ENCODE data around the gene MCF2L. TPM values are rescaled to one million over a fixed set of nuclear protein-coding genes. Genes with fewer than 3 reads are reported as not detected.
"Not testable (repeated sequence)": the region's sequence is repeated elsewhere in the genome, so short reads cannot be mapped to it uniquely, and the experiment has no call there.

MCF2L gene
- total RNA-seq, 1 donor from 2014 or later: 115 TPM

DNA sequence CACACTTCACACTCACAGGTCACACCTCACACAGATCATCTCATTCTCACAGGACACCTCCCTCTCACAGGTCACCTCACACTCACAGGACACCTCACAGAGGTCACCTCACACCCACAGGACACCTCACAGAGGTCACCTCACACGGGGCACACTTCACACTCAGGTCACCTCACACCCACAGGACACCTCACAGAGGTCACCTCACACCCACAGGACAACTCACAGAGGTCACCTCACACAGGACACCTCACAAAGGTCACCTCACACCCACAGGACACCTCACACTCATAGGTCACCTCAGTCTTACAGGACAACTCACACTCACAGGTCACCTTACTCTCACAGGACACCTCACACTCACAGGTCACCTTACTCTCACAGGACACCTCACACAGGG is 143.5 kb downstream of the MCF2L start:
- not testable (repeated sequence) for DNase-seq (ENCODE audit: low spot score)

DNA sequence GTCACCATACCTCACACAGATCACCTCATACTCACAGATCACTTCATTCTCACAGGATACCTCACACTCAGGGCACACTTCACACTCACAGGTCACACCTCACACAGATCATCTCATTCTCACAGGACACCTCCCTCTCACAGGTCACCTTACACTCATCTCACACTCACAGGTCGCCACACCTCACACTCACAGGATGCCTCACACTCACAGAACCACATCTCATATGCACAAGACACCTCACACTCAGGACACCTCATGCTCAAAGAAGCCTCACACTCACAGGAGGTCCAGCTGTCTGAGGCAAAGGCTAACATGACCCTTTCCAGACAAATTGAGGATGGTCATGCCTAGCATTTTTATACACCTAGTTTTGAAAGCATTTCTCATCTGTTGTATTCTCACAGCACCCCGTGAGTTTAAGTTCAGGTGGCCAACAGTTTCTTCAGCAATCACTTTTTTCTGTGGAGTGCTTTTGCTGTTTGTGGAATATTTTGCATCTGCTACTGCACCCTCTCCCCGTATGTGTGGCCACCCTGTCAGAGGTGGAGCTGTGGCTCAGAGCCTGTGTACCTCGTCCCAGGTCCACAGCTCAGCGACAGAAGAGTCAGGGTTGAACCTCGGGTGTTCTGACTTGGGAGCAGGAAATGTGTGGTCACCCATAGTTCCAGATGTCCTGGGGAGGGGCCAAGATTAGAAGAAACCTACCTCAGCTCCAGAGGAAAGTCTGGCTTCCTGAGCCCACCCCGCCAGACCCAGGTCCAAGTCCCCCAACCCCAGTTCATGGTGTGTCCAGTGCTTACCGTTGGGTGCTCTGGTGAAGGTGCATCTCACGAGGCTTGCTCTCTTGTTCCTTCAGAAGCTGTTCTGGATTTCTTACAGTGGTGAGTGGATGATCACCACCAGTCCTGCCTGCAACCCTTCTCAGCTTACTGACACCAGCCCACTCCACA is 144.2 kb downstream of the MCF2L start:
- DNase-seq (ENCODE audit: low spot score): peak; percentile 9

DNA sequence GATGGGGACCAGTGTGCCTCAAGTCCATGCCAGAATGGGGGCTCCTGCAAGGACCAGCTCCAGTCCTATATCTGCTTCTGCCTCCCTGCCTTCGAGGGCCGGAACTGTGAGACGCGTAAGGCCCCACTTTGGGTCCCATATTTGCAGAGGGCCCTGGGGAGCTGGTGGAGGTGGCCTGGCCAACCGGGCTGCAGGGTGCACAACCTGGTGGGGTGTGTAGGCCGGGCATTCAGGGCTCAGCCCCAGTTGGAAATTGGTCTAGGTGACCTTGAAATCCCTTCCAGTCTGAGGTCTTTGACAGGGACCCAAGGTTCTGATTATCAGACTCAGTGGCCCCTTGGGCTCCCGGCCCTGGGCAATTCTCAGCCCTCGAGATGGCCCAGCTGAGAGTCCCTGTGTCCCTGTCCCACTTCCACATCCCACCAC is 144.8 kb downstream of the MCF2L start:
- peak; percentile 36 for DNase-seq (ENCODE audit: low spot score)

DNA sequence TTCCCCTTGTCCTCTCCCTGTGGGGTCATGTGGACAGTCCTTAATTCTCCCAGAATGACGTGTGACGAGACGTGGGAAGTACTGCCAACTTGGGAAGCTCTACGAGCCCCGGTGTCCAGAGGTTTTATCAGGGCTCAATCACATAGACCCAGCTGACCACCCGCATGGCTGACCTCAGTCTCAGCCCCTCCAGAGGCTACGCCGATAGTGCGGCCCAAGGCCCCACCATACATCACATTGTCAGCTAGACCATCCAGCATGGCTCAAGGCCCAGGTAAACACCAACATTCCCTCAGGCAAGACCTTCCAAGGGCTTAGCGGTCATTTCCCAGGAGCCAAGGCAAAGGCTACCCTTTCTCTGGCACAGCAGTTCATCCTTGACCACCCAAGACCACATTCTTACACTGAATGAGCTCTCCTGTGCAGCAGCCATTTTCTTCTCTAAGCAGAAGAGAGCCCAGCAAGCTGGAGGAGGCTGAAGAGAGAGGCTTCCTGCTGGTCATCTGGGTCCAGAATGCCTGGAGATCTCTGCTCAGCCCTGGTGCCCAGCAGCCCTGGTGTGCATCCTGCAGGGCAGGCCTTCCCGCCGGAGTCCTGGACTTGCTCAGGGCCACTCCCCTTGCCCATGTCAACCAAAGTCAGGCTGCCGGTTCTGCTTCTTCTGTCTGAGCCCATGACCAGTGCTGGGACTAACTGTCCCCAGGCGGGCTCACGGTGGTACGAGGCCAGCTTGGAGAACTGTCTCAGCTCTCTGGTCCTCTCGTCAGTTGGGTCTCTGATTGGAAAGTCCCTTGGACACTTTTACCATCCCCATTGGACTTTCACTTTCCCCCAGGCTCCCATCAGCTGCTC is 145.7 kb downstream of the MCF2L start:
- DNase-seq (ENCODE audit: low spot score): peak; percentile 27

DNA sequence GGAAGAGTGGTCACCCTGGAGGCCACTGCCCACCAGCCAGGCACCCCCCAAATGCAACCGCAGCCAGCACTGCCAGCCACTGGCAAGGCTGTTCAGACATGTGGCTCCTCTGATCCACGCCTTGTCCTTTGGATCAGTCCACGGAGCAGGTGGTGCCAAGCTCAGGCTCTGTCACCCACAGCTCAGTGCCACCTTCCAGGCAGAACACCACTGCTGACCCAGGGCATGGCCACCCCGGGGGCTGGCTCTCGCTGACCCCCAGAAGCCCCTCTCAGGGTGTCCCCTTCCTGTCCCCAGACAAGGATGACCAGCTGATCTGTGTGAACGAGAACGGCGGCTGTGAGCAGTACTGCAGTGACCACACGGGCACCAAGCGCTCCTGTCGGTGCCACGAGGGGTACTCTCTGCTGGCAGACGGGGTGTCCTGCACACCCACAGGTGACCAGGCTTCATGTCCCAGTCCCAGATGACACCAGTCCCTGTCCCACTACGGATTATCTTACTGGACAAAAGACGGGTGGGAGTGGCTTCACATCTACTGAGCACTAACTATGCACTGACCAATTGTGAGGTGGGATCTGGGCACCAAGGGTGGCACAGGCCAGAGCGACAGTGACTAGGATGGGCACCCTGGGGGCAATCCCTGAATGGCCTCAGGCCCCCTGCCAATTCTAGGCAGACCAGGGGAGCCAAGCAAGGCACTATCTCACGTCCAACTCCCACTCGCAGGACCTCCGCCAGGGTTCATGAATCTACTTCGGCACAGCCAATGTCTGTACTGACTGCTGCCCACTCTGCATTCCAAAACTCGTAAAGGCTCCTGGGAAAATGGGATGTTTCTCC is 146.6 kb downstream of the MCF2L start:
- no peak for DNase-seq (ENCODE audit: low spot score)

DNA sequence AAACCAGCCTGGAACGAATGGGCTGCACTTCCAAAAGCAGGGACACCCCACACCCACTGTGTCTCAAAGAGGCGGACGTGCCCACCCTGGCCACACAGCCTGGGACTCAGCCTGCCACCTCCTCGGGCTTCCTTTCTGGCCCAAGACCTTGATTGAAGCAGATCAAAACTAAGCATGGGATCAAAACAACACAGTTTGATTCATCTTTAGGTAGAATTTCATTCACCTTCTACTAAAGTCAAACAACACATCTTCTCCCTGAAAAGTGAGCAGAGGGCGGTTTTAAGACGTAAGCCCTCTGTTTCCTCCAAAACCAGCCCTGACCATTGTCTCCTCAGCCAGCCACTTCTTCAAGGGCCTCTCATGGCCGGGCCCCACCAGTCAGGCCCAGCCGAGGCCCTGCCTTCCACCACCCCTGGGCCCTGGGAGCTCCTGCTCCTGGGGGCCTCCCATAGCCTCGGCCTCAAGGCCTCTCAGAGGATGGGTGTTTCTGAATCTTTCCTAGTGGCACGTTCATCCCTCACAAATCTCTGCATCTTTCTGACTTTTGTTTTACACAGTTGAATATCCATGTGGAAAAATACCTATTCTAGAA is 147.3 kb downstream of the MCF2L start:
- no peak for DNase-seq (ENCODE audit: low spot score)

DNA sequence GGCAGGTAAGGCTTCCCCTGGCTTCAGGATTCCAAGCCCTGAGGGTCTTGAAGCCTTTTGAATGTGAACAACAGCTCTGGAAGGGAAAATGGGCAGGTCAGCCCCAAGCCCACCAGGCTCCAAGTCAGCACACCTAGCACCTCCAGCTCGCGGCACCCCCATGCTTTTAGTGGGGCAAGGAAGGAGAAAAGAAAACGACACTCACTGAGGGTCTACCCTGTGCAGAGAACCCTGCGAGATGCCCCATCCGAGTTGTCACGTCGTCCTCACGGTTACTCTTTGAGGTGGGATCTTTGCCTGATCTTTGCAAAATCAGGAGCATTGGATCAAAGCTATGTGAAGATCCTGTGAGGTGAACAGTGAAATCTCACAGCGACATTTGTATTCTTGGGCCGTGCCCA is 147.9 kb downstream of the MCF2L start:
- no peak for DNase-seq (ENCODE audit: low spot score)

DNA sequence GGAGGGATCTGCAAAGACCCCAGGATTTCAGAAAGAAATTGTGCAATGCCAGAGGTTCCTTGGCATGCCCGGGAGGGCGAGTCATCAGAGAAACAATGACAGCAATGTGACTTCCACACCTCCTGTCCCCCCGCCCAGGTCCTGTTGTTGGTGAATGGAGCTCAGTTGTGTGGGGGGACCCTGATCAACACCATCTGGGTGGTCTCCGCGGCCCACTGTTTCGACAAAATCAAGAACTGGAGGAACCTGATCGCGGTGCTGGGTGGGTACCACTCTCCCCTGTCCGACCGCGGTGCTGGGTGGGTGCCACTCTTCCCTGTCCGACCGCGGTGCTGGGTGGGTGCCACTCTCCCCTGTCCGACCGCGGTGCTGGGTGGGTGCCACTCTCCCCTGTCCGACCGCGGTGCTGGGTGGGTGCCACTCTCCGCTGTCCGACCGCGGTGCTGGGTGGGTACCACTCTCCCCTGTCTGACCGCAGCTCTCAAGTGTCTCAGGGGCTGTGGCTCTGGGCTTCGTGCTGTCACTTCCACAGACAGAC is 148.4 kb downstream of the MCF2L start:
- no peak for DNase-seq (ENCODE audit: low spot score)

DNA sequence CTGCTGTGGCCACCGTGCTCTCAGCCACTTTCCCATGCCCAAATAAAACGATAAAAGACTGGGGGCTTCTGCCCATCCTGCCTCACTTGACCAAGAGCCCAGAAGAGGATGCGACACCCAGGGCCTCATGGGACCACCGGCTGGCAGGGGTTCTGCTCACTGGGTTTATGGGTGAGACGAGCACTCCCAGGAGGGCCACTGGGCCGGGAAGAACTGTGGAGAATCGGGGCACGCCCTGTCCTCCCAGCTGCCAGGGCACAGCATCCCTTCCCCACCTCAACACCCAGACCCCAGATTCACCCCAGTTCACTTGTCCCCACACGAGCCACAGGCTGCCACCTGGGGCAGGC is 148.9 kb downstream of the MCF2L start:
- no peak for DNase-seq (ENCODE audit: low spot score)

DNA sequence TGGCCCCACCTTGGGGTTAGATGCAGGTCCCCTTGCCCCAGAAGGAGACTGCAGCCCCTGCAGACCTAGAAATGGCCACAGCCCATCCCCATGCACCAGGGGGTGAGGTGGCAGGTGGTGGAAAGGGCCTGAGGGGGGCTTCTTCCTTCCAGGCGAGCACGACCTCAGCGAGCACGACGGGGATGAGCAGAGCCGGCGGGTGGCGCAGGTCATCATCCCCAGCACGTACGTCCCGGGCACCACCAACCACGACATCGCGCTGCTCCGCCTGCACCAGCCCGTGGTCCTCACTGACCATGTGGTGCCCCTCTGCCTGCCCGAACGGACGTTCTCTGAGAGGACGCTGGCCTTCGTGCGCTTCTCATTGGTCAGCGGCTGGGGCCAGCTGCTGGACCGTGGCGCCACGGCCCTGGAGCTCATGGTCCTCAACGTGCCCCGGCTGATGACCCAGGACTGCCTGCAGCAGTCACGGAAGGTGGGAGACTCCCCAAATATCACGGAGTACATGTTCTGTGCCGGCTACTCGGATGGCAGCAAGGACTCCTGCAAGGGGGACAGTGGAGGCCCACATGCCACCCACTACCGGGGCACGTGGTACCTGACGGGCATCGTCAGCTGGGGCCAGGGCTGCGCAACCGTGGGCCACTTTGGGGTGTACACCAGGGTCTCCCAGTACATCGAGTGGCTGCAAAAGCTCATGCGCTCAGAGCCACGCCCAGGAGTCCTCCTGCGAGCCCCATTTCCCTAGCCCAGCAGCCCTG is 149.4 kb downstream of the MCF2L start:
- DNase-seq (ENCODE audit: low spot score): no peak

DNA sequence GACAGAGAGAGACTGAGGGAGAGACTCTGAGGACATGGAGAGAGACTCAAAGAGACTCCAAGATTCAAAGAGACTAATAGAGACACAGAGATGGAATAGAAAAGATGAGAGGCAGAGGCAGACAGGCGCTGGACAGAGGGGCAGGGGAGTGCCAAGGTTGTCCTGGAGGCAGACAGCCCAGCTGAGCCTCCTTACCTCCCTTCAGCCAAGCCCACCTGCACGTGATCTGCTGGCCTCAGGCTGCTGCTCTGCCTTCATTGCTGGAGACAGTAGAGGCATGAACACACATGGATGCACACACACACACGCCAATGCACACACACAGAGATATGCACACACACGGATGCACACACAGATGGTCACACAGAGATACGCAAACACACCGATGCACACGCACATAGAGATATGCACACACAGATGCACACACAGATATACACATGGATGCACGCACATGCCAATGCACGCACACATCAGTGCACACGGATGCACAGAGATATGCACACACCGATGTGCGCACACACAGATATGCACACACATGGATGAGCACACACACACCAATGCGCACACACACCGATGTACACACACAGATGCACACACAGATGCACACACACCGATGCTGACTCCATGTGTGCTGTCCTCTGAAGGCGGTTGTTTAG is 150.3 kb downstream of the MCF2L start:
- DNase-seq (ENCODE audit: low spot score): no peak

DNA sequence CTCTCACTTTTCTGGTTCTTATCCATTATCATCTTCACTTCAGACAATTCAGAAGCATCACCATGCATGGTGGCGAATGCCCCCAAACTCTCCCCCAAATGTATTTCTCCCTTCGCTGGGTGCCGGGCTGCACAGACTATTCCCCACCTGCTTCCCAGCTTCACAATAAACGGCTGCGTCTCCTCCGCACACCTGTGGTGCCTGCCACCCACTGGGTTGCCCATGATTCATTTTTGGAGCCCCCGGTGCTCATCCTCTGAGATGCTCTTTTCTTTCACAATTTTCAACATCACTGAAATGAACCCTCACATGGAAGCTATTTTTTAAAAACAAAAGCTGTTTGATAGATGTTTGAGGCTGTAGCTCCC is 150.8 kb downstream of the MCF2L start:
- no peak for DNase-seq (ENCODE audit: low spot score)

DNA sequence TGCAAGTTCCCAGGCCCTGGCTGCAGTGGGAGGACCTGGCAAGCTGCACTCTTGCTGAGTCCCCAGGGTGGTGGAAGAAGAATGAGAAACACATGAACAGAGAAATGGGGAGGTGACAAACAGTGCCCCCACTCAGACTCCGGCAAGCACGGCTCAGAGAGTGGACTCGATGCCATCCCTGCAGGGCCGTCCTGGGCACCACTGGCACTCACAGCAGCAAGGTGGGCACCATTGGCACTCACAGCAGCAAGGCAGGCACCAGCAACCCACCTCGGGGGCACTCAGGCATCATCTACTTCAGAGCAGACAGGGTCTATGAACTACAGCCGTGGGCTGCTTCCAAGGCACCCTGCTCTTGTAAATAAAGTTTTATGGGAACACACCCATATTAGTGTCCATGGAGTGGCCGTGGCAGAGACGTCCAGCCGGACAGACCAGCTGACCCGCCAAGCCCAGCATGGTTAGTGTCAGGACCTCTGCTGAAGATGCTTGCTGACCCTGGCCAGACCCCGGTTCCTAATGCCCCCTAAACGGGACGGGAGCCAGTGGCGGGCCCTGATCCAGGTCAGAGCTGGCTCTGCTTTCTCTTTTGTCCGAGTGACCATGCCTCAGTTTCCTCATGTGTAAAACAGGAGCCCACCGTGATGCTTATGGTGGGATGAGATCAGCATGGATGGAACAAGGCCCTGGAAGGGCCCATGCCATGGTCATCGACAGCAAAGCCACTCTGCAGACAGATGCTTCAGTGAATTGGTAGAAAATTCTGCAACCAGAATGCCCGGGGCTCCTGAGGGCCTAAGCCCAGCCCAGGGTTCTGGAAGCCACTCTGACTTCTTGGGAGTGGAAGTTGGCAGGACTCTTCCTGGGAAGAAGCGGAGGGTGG is 151.5 kb downstream of the MCF2L start:
- DNase-seq (ENCODE audit: low spot score): no peak

DNA sequence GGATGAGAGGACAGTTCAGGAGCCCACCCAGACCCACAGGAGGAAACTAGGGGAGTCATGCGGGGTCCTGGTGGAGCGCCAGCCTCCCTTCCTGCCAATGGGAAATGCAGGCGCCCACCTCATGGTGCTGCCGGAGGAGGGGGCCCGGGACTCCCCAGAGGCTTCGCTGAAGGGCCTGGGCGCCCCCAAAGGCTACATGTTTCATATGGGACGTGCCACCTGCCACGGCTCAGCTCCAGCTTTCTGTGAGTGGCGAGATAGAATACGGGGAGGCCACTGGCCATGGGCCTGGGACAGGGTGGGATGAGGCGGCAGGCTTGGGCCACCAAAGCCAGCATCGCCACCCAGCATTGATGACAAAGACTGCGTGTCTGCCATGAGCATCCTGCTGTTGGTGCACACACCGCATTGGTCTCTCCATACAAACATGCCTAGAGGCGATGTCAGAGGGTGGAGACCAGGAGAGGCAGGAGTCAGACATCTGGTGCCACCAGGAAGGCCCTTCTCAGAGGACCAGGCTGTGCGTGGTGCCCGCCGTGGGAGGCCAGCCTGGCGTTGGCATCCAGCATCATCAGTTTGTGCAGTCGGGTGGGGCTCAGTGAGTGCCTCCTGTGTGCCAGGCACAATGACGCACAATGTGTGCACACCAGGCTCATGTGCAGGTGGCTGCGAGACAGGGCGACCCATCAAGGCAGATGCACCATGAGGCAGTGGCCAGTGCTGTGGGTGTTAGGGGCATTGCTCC is 152.3 kb downstream of the MCF2L start:
- DNase-seq (ENCODE audit: low spot score): no peak

DNA sequence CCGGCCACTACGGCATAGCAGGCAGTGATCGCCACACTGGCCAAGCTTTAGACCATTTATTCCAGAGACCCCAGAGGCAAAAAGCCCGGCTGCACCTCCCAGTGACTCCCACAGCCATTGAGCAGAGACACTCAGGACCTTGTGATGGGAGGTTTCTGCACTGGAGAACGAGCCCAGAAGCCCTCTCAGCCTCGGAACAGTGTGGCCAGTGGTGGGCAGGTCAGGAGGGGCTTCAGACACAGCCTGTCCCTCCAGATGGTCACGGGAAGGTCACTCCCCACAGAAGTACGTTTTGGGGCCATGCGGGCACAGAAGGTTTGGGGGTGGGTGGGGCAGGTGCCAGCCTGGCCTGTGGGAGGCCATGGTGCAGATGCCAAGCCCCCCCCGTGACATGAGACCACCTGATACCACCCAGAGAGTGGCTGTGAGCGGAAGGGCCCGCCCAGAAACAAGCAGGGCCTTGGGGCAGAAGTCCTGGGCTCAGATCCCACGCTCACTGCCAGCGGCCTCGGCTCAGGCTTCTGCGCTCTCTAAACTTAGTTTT is 153.0 kb downstream of the MCF2L start:
- DNase-seq (ENCODE audit: low spot score): no peak

DNA sequence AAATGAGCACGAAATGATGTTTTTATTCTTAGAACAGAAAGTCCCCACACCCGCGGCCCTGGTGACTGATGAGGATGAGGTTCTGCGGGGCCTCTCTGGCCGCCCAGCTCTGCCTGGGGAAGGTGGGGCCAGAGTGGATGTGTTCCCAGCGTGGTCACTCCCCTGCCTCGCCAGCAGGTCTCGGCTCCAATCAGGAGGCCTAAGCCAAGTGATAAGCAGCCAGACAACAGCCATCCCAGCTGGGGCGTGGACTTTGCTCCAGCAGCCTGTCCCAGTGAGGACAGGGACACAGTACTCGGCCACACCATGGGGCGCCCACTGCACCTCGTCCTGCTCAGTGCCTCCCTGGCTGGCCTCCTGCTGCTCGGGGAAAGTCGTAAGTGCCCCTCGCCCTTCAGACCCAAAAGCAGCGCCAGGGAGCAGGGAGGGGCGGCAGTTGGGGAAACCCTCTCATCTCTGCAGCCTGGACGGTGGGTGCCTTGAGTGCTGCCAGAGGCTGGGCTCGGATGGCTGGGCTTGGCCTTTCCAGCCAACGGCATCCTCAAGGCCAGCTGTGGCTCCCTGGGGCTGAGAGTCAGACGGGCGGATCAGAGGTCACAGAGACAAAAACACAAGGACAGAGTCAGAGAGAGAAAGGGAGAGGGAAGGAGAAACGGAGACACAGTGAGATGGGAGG is 153.7 kb downstream of the MCF2L start, which contains the start of gene F10:
F10 (plus strand) TSS at position 250 of the 676 bp plus-strand sequence; CDS start at position 307, 57 bp downstream.
- peak; percentile 78 for DNase-seq (ENCODE audit: low spot score)

All from ureter (tissue), 1 donor.